Right atrium auricular region (tissue), 2 donors: Measurements from ENCODE around the gene OR10C1. TPM values are rescaled to one million over a fixed set of nuclear protein-coding genes. Genes with fewer than 3 reads are reported as not detected.

ENCODE experiments used
- DNase-seq: peaks from one replicate; pipeline ENCODE4 v3.0.0-alpha.2; 2019; ENCODE audit warnings: low spot score
- H3K27ac ChIP-seq, 2 donors: fragments of 200-600 bp; sonication (generic); 1 replicate in 1 of 2; 2 replicates in 1 of 2; pipeline ENCODE4 v1.5.1; 2016 to 2019
- H3K27me3 ChIP-seq, 2 donors: fragments of 200-600 bp; sonication (generic); one replicate each; pipeline versions ENCODE4 v1.5.1 to v1.6.0; 2017 to 2019
- H3K36me3 ChIP-seq: fragments of 200-600 bp; sonication (generic); one replicate; pipeline ENCODE4 v1.5.1; 2016
- H3K4me1 ChIP-seq, 2 donors: fragments of 200-600 bp; sonication (generic); one replicate each; pipeline versions ENCODE4 v1.5.1 to v1.6.0; 2017 to 2019
- H3K4me3 ChIP-seq, 2 donors: fragments of 200-600 bp; sonication (generic); 1 replicate in 1 of 2; 2 replicates in 1 of 2; pipeline ENCODE4 v1.5.1; 2017 to 2019; ENCODE audit warnings: mild to moderate bottlenecking in 1 of 2, moderate library complexity in 1 of 2
- H3K9me3 ChIP-seq, 2 donors: fragments of 200-600 bp; sonication (generic); one replicate each; pipeline ENCODE4 v1.5.1; 2019
- total RNA-seq, 2 donors: library from RNA; depleted of rRNA; stranded (reverse); fragments of >200 nt; gene quantifications; one replicate each; pipeline ENCODE4 v1.1.0, GENCODE V29; 2016
- TF ChIP-seq, protein P1 (sequence below), 2 donors: fragments of 200-600 bp; sonication (generic); IDR thresholded peaks; one replicate each; pipeline ENCODE4 v1.5.1; 2019; ENCODE audit warnings: antibody characterized with exemption in 2 of 2

Gene OR10C1
- total RNA-seq, 2 donors from 2014 or later = not detected

DNA sequence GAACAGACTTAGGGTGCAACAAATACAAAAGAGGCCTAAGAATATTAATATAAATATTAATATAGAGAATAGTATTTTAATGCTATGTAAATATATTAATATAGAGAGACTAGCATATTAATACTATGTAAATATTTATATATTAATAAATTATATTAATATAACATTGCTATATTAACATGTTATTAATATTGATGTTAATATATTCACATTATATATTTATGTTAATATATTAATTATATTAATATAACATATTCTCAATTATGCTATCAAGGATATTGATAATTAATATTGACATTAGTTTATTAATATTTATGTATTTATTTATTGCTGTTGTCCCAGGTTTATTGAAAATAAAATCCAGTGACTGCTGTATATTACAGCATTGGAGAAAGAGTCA lies 49.8 kb downstream of the OR10C1 start:
- Histone ChIP-seq H3K27me3 (no peaks in the 10 kb centered on the region), H3K9me3 (no peaks in the 10 kb centered on the region), H3K4me1 (no peaks in the 10 kb centered on the region), H3K4me3 (no peak overlapping the region), H3K36me3 (no peaks in the 10 kb centered on the region), H3K27ac (no peak overlapping the region)
- no peak for DNase-seq
- TF ChIP-seq, protein P1, sequence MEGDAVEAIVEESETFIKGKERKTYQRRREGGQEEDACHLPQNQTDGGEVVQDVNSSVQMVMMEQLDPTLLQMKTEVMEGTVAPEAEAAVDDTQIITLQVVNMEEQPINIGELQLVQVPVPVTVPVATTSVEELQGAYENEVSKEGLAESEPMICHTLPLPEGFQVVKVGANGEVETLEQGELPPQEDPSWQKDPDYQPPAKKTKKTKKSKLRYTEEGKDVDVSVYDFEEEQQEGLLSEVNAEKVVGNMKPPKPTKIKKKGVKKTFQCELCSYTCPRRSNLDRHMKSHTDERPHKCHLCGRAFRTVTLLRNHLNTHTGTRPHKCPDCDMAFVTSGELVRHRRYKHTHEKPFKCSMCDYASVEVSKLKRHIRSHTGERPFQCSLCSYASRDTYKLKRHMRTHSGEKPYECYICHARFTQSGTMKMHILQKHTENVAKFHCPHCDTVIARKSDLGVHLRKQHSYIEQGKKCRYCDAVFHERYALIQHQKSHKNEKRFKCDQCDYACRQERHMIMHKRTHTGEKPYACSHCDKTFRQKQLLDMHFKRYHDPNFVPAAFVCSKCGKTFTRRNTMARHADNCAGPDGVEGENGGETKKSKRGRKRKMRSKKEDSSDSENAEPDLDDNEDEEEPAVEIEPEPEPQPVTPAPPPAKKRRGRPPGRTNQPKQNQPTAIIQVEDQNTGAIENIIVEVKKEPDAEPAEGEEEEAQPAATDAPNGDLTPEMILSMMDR (IDR thresholded peaks at IDR 0.05) = no peak

DNA sequence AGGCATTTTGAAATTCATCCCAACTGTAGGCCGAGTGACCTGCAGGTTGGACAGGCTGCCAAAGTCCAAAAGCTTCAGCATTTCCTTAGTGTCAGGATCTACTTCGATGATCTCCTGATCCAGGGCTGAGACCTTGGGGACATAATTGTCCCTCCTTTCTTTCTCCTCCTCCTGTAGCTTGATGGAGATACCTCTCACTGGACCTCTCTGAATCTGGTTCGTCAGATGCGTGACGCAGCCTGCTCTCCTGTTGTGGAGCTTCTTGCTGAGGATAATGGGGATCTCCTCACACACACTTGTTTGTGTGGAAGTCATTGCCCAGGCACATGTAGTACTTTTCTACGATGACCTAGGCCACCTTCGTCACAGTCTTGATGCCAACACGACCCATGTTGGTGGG lies 50.2 kb downstream of the OR10C1 start:
- Histone ChIP-seq H3K9me3 (no peaks in the 10 kb centered on the region), H3K4me1 (no peaks in the 10 kb centered on the region), H3K36me3 (no peaks in the 10 kb centered on the region), H3K4me3 (no peak overlapping the region), H3K27ac (no peak overlapping the region), H3K27me3 (no peaks in the 10 kb centered on the region)
- no peak for DNase-seq
- TF ChIP-seq, protein P1 (IDR thresholded peaks at IDR 0.05) = no peak

DNA sequence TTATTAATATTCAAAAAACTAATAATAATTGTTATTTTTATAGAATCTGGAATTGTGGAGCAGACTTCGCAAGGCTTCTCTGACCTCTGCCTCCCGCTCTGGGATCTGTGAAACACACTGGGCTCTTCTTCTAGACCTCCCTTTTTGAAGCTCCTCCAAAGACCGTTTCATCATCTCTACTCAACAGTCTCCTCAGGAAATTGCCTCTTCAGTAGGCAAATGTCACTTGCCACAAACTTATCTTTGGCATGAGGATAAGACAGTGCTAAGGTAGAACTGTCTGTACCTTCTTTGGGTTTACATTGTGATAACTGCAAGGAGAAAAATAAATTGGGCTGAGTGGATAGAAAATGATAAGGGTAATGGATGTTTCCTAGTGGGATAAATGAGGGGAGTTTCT lies 50.9 kb downstream of the OR10C1 start:
- TF ChIP-seq, protein P1 (IDR thresholded peaks at IDR 0.05) = no peak
- Histone ChIP-seq H3K36me3 (no peaks in the 10 kb centered on the region), H3K27me3 (no peaks in the 10 kb centered on the region), H3K27ac (no peak overlapping the region), H3K4me1 (no peaks in the 10 kb centered on the region), H3K9me3 (no peaks in the 10 kb centered on the region), H3K4me3 (no peak overlapping the region)
- no peak for DNase-seq

DNA sequence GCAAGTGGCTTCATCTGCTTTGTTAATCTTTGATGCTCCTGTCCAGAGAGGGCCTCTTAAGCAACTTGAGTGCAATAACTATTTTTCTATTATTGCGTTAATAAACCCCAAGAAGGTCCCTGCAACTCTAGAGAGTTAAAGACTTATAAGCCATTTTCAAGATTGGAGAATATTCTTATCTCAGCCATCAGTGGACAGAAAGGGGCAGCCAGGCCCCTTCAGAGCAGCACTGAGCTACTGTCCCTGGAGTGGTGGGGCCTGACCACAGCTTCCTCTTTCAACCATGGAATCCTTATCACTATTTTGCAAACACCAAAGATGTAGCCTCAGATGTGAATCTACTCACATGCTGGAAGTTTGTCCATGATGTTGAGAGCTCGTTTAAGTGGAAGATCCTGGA lies 51.4 kb downstream of the OR10C1 start:
- TF ChIP-seq, protein P1 (IDR thresholded peaks at IDR 0.05) = no peak
- Histone ChIP-seq H3K27me3 (no peaks in the 10 kb centered on the region), H3K27ac (no peak overlapping the region), H3K4me1 (no peaks in the 10 kb centered on the region), H3K9me3 (no peaks in the 10 kb centered on the region), H3K36me3 (no peaks in the 10 kb centered on the region), H3K4me3 (no peak overlapping the region)
- DNase-seq = no peak

Other genes starting within 250 kb of the OR10C1 start
- gene OR14J1, start 137.6 kb upstream of the OR10C1 start, total RNA-seq = not detected
- not detected for gene OR5V1, start 70.4 kb upstream of the OR10C1 start, total RNA-seq
- not detected for gene OR12D3, start 64.0 kb upstream of the OR10C1 start, total RNA-seq
- not detected for gene OR12D2, start 43.7 kb upstream of the OR10C1 start, total RNA-seq
- gene OR12D1, start 24.4 kb upstream of the OR10C1 start, total RNA-seq = not detected
- gene OR11A1, start 17.8 kb downstream of the OR10C1 start, total RNA-seq = not detected
- not detected for gene OR2H1, start 17.8 kb downstream of the OR10C1 start, total RNA-seq
- not detected for gene MAS1L, start 48.6 kb downstream of the OR10C1 start, total RNA-seq
- gene UBD, start 120.4 kb downstream of the OR10C1 start, total RNA-seq = not detected
- not detected for gene OR2H2, start 145.8 kb downstream of the OR10C1 start, total RNA-seq
- 10 to 100 TPM; 16.4 to 32.0 TPM for gene GABBR1, start 193.9 kb downstream of the OR10C1 start, total RNA-seq
- gene MOG, start 217.8 kb downstream of the OR10C1 start, total RNA-seq = 1 to 10 TPM in 1 of 2 donors, under 1 TPM in 1; 0.16 to 2.4 TPM
- gene ZFP57, start 241.8 kb downstream of the OR10C1 start, total RNA-seq = 10 to 100 TPM in 1 of 2 donors, under 1 TPM in 1; 0.30 to 12.6 TPM